Nephron (organoid): Measurements from ENCODE around the gene WIPF3.

ENCODE experiments used
- H3K27ac Mint-ChIP-seq, 3 experiments: 2 replicates each; pipeline ENCODE4 v1.8.0; 2020; ENCODE audit warnings: mixed read lengths in 3 of 3, mild to moderate bottlenecking in 2 of 3, moderate library complexity in 1 of 3
- H3K27me3 Mint-ChIP-seq: 2 replicates; pipeline ENCODE4 v1.8.0; 2021; ENCODE audit warnings: low read depth, mild to moderate bottlenecking, moderate library complexity, mixed read lengths
- H3K36me3 Mint-ChIP-seq: 2 replicates; pipeline ENCODE4 v1.8.0; 2020; ENCODE audit warnings: low read depth, mixed read lengths
- H3K4me1 Mint-ChIP-seq: 2 replicates; pipeline ENCODE4 v1.8.0; 2020; ENCODE audit warnings: mixed read lengths
- H3K4me3 Mint-ChIP-seq, 3 experiments: 2 replicates each; pipeline ENCODE4 v1.8.0; 2020; ENCODE audit warnings: mild to moderate bottlenecking in 3 of 3, mixed read lengths in 3 of 3, moderate library complexity in 2 of 3
- H3K9me3 Mint-ChIP-seq: 2 replicates; pipeline ENCODE4 v1.8.0; 2020; ENCODE audit warnings: mixed read lengths
- CTCF ChIP-seq, 3 experiments: fragments of 200-600 bp; sonication (generic); IDR thresholded peaks; one replicate each; pipeline ENCODE4 v1.5.0; 2021; ENCODE audit warnings: antibody characterized with exemption in 3 of 3; ENCODE audit not compliant: unreplicated experiment in 3 of 3

The WIPF3 gene

GRCh38 chr7:29852457-29852856 lies 46.1 kb downstream of the WIPF3 start:
- Mint-ChIP-seq H3K9me3 (no peaks in the 10 kb centered on the region), H3K36me3 (no peaks in the 10 kb centered on the region), H3K27me3 (peaks cover 20% of the 10 kb centered on the region), H3K4me3 (no peak overlapping the region), H3K4me1 (peaks cover 41% of the 10 kb centered on the region), H3K27ac (no peak overlapping the region)
- TF ChIP-seq CTCF (IDR thresholded peaks at IDR 0.05; ENCODE audit: unreplicated experiment in 3 of 3): no peak

GRCh38 chr7:29853072-29853471 lies 46.8 kb downstream of the WIPF3 start:
- Mint-ChIP-seq H3K4me1 (peaks cover 47% of the 10 kb centered on the region), H3K27ac (no peak overlapping the region), H3K9me3 (no peaks in the 10 kb centered on the region), H3K4me3 (no peak overlapping the region), H3K27me3 (peaks cover 18% of the 10 kb centered on the region), H3K36me3 (no peaks in the 10 kb centered on the region)
- no peak for TF ChIP-seq CTCF (IDR thresholded peaks at IDR 0.05; ENCODE audit: unreplicated experiment in 3 of 3)

- Mint-ChIP-seq H3K4me1 (peaks cover 54% of the 10 kb centered on the region), H3K27me3 (peaks cover 16% of the 10 kb centered on the region), H3K4me3 (no peak overlapping the region), H3K9me3 (no peaks in the 10 kb centered on the region), H3K36me3 (no peaks in the 10 kb centered on the region), H3K27ac (no peak overlapping the region)
- TF ChIP-seq CTCF (IDR thresholded peaks at IDR 0.05; ENCODE audit: unreplicated experiment in 3 of 3): no peak
These were observed 47.5 kb downstream of the WIPF3 start for GRCh38 chr7:29853789-29854188.

- H3K27ac Mint-ChIP-seq: no peak overlapping the region
- peaks cover 16% of the 10 kb centered on the region for H3K27me3 Mint-ChIP-seq
- no peaks in the 10 kb centered on the region for H3K9me3 Mint-ChIP-seq
- peak overlapping the region in 1 of 3 experiments; percentile 14 for H3K4me3 Mint-ChIP-seq
- no peaks in the 10 kb centered on the region for H3K36me3 Mint-ChIP-seq
- no peak for TF ChIP-seq CTCF (IDR thresholded peaks at IDR 0.05; ENCODE audit: unreplicated experiment in 3 of 3)
- peaks cover 60% of the 10 kb centered on the region for H3K4me1 Mint-ChIP-seq
These were observed 48.1 kb downstream of the WIPF3 start for GRCh38 chr7:29854257-29854938.

- Mint-ChIP-seq H3K9me3 (no peaks in the 10 kb centered on the region), H3K27me3 (peaks cover 8% of the 10 kb centered on the region), H3K36me3 (no peaks in the 10 kb centered on the region), H3K4me3 (no peak overlapping the region), H3K27ac (no peak overlapping the region), H3K4me1 (peaks cover 86% of the 10 kb centered on the region)
- no peak for TF ChIP-seq CTCF (IDR thresholded peaks at IDR 0.05; ENCODE audit: unreplicated experiment in 3 of 3)
These were observed 51.3 kb downstream of the WIPF3 start for GRCh38 chr7:29857654-29858053.
